IMR-90 (cell line): ENCODE data around the gene PHPT1. TPM values are rescaled to one million over a fixed set of nuclear protein-coding genes. Genes with fewer than 3 reads are reported as not detected.

Source experiments
- ATAC-seq: fragments of 200-7000 bp; cut with Tn5 transposase; 2 replicates; pipeline ENCODE4 v1.9.1; 2020; ENCODE audit warnings: low read depth, mild to moderate bottlenecking, moderate library complexity
- BruUV-seq: library from RNA; stranded (reverse); fragments of 400-500 nt; replicated peaks from 2 replicates; lab custom pipeline; 2021; lab: Mats Ljungman, UMichigan
- CTCF ChIA-PET: fragments of 300-600 bp; formaldehyde crosslinking; extraction: SDS; loops from one replicate; lab custom pipeline; 2021; ENCODE audit warnings: antibody characterized with exemption; lab: Yijun Ruan, JAX
- POLR2A ChIA-PET: fragments of 300-600 bp; sonication (Branson Sonifier 250); formaldehyde crosslinking; loops from one replicate; lab custom pipeline; 2022; ENCODE audit warnings: antibody characterized with exemption; ENCODE audit not compliant: unreplicated experiment; lab: Charles Lee
- DNase-seq: peaks from one replicate; pipeline ENCODE4 v3.0.0; 2013
- H2AFZ ChIP-seq: replicated peaks from 2 replicates; pipeline ENCODE3; 2013; ENCODE audit warnings: low read length, mild to moderate bottlenecking; ENCODE audit not compliant: poor library complexity
- H2AK5ac ChIP-seq: 2 replicates; pipeline ENCODE4 v1.6.1; 2013; ENCODE audit warnings: low read depth, low read length, inconsistent platforms
- H2AK9ac ChIP-seq: replicated peaks from 2 replicates; pipeline ENCODE3; 2013; ENCODE audit warnings: mild to moderate bottlenecking, low read depth, low read length, moderate library complexity; ENCODE audit not compliant: poor library complexity
- H2BK120ac ChIP-seq: 2 replicates; pipeline ENCODE4 v1.6.1; 2013; ENCODE audit warnings: low read depth, low read length, inconsistent platforms
- H2BK15ac ChIP-seq: 3 replicates; pipeline ENCODE4 v1.6.1; 2013; ENCODE audit warnings: low read depth, low read length, inconsistent platforms
- H2BK20ac ChIP-seq: 2 replicates; pipeline ENCODE4 v1.6.1; 2013; ENCODE audit warnings: low read depth, mild to moderate bottlenecking, inconsistent platforms, low read length, moderate library complexity
- H2BK5ac ChIP-seq: 2 replicates; pipeline ENCODE4 v1.6.1; 2013; ENCODE audit warnings: mild to moderate bottlenecking, low read depth, low read length, inconsistent platforms; ENCODE audit not compliant: poor library complexity, severe bottlenecking
- H3K14ac ChIP-seq: replicated peaks from 2 replicates; pipeline ENCODE4 v1.6.1; 2013; ENCODE audit warnings: low read depth, low read length, inconsistent platforms
- H3K18ac ChIP-seq: 2 replicates; pipeline ENCODE4 v1.6.1; 2013; ENCODE audit warnings: low read depth, low read length, control low read depth
- H3K23ac ChIP-seq: 2 replicates; pipeline ENCODE4 v1.6.1; 2013; ENCODE audit warnings: low read depth, low read length, inconsistent platforms
- H3K27ac ChIP-seq: 2 replicates; pipeline ENCODE4 v1.5.1; 2013; ENCODE audit warnings: mild to moderate bottlenecking, control low read depth, low read length; ENCODE audit not compliant: insufficient read depth
- H3K27me3 ChIP-seq: 2 replicates; pipeline ENCODE4 v1.6.1; 2013; ENCODE audit warnings: low read length; ENCODE audit not compliant: control insufficient read depth, insufficient read depth
- H3K36me3 ChIP-seq: 2 replicates; pipeline ENCODE4 v1.6.1; 2013; ENCODE audit warnings: low read length, mixed read lengths; ENCODE audit not compliant: control insufficient read depth, insufficient read depth
- H3K4ac ChIP-seq: 2 replicates; pipeline ENCODE4 v1.6.1; 2013; ENCODE audit warnings: low read depth, low read length, inconsistent platforms
- H3K4me1 ChIP-seq: 2 replicates; pipeline ENCODE4 v1.6.1; 2013; ENCODE audit warnings: low read length, mixed read lengths; ENCODE audit not compliant: control insufficient read depth, insufficient read depth
- H3K4me2 ChIP-seq: 2 replicates; pipeline ENCODE4 v1.6.1; 2013; ENCODE audit warnings: low read depth, mild to moderate bottlenecking, control low read depth, low read length, moderate library complexity
- H3K4me3 ChIP-seq: 2 replicates; pipeline ENCODE4 v1.5.1; 2013; ENCODE audit warnings: low read depth, mild to moderate bottlenecking, control low read depth, low read length, moderate library complexity; ENCODE audit not compliant: insufficient read depth
- H3K56ac ChIP-seq: 2 replicates; pipeline ENCODE4 v1.6.1; 2013; ENCODE audit warnings: low read length, inconsistent platforms; ENCODE audit not compliant: insufficient read depth; ENCODE audit errors: extremely low read depth
- H3K79me1 ChIP-seq, 2 experiments: 2 replicates each; pipeline ENCODE4 v1.6.1; 2013; ENCODE audit warnings: low read length in 2 of 2, inconsistent platforms in 1 of 2, low read depth in 1 of 2
- H3K9ac ChIP-seq: 2 replicates; pipeline ENCODE4 v1.6.1; 2013; ENCODE audit warnings: low read depth, low read length, control low read depth
- H3K9me1 ChIP-seq: 2 replicates; pipeline ENCODE4 v1.6.1; 2013; ENCODE audit warnings: low read length, inconsistent platforms; ENCODE audit not compliant: insufficient read depth
- H3K9me3 ChIP-seq: 2 replicates; pipeline ENCODE4 v1.6.1; 2013; ENCODE audit warnings: low read length; ENCODE audit not compliant: control insufficient read depth, insufficient read depth
- H4K20me1 ChIP-seq: 2 replicates; pipeline ENCODE4 v1.6.1; 2013; ENCODE audit warnings: low read length, inconsistent platforms; ENCODE audit not compliant: insufficient read depth
- H4K5ac ChIP-seq: 2 replicates; pipeline ENCODE4 v1.6.1; 2013; ENCODE audit warnings: mild to moderate bottlenecking, low read depth, low read length, control low read depth
- H4K8ac ChIP-seq, 2 experiments: 2 replicates each; pipeline ENCODE4 v1.6.1; 2013; ENCODE audit warnings: low read depth in 2 of 2, low read length in 2 of 2, control low read depth in 1 of 2, inconsistent platforms in 1 of 2
- H4K91ac ChIP-seq: 2 replicates; pipeline ENCODE4 v1.6.1; 2013; ENCODE audit warnings: low read depth, low read length, inconsistent platforms; ENCODE audit not compliant: insufficient read depth
- FOS ChIP-seq: fragments of 150-350 bp; IDR thresholded peaks from 2 replicates; pipeline ENCODE4 v1.6.1; 2016; ENCODE audit warnings: low read depth, low read length
- MAFK ChIP-seq: IDR thresholded peaks from 2 replicates; pipeline ENCODE4 v1.6.1; 2012; ENCODE audit warnings: low read depth, low read length, improper control_type of control experiment
- MAZ ChIP-seq: IDR thresholded peaks from 2 replicates; pipeline ENCODE4 v1.6.1; 2012; ENCODE audit warnings: low read depth, mild to moderate bottlenecking, low read length, improper control_type of control experiment, moderate library complexity, borderline replicate concordance
- MXI1 ChIP-seq: IDR thresholded peaks from 2 replicates; pipeline ENCODE4 v1.6.1; 2012; ENCODE audit warnings: low read depth, mild to moderate bottlenecking, low read length, moderate library complexity, borderline replicate concordance
- RAD21 ChIP-seq: IDR thresholded peaks from 2 replicates; pipeline ENCODE4 v1.6.1; 2012; ENCODE audit warnings: low read length, improper control_type of control experiment
- RCOR1 ChIP-seq: IDR thresholded peaks from 2 replicates; pipeline ENCODE4 v1.6.1; 2012; ENCODE audit warnings: mild to moderate bottlenecking, low read length, improper control_type of control experiment; ENCODE audit not compliant: insufficient replicate concordance
- RFX5 ChIP-seq: IDR thresholded peaks from 2 replicates; pipeline ENCODE4 v1.8.0; 2012; ENCODE audit warnings: low read depth, mild to moderate bottlenecking, low read length, moderate library complexity
- SMC3 ChIP-seq: fragments of 150-350 bp; IDR thresholded peaks from 2 replicates; pipeline ENCODE4 v1.6.1; 2016; ENCODE audit warnings: low read depth, mild to moderate bottlenecking, antibody characterized with exemption, low read length, moderate library complexity
- WGBS, 2 experiments: methylation state at CpG; one replicate each; pipeline versions ENCODE4 v1.1.5 to v1.1.7; 2013; ENCODE audit warnings: missing lambda C conversion rate in 2 of 2; ENCODE audit not compliant: insufficient read length in 1 of 2; ENCODE audit errors: extremely low coverage in 2 of 2; 5-methylcytosine and 5-hydroxymethylcytosine counted together
- dilution Hi-C: fragments of 300-500 bp; cut with HindIII; formaldehyde crosslinking; loops from one replicate; pipeline ENCODE4 v1.14.3; 2018; ENCODE audit warnings: low sequenced_read_pairs; ENCODE audit not compliant: unreplicated experiment
- in situ Hi-C: fragments of 300-500 bp; cut with MboI; formaldehyde crosslinking; loops from 3 replicates; pipeline ENCODE4 v1.14.3; 2019; ENCODE audit warnings: low sequenced_read_pairs, inconsistent platforms, mixed read lengths
- intact Hi-C: fragments of 100-400 bp; cut with micrococcal nuclease; formaldehyde crosslinking; loops from 2 replicates; pipeline ENCODE4 v1.10.0; 2022
- polyA plus RNA-seq, 3 experiments: library from polyadenylated mRNA; depleted of rRNA; stranded (reverse); fragments of >200 nt; gene quantifications; 2 replicates each; pipeline ENCODE4 v1.2.3, GENCODE V29; 2012; ENCODE audit warnings: low replicate concordance in 1 of 3
- total RNA-seq: library from RNA; depleted of rRNA; stranded (reverse); fragments of >200 nt; gene quantifications from 2 replicates; pipeline ENCODE4 v1.2.3, GENCODE V29; 2012
- TF ChIP-seq, protein P1 (sequence below): conservative IDR thresholded peaks from 2 replicates; pipeline ENCODE4 v1.5.1; 2012; ENCODE audit warnings: mild to moderate bottlenecking, low read depth, low read length, improper control_type of control experiment

PHPT1 gene
- total and polyA plus RNA-seq, 2 of the 4 experiments (the other 2 are of a cell fraction) = 79.8 to 214 TPM

DNA sequence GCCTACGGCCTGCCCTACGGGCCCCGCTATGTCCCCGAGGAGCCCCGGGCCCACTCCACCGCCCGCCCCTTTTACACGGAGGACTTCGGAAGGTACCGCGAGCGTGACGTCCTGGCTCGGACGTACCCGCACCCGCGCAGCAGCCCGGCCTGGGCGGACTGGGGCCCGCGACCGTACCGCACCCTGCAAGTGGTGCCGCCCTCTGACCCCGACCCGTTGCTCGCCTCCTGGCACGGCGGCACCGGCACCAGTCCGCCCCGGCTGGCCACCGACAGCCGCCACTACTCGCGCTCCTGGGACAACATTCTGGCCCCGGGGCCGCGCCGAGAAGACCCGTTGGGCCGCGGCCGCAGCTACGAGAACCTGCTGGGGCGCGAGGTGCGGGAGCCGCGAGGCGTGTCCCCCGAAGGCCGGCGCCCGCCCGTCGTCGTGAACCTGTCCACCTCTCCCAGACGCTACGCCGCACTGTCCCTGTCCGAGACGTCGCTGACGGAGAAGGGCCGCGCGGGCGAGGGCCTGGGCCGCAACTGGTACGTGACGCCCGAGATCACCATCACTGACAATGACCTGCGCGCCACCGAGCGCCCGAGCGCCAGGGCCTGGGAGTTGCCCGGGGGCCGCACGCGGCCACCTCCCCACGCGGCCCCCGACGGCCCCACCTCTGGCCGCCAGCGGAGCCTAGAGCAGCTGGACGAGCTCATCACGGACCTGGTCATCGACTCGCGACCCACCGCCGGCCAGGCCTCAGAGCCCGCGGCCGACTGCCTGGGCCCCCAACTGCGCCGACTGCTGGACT is 3.5 kb upstream of the PHPT1 start:
- WGBS, 2 experiments = 29% methylated on average over 49 of the region's 102 CpGs; no CpG with 5 or more reads in 1 of the 2 experiments
- no peak overlapping the region for H2BK20ac ChIP-seq
- CTCF ChIA-PET = no interaction called here
- H4K20me1 ChIP-seq = peaks cover 36% of the 10 kb centered on the region
- H3K4me2 ChIP-seq = no peak overlapping the region
- DNase-seq (no peak), ATAC-seq (no peak)
- no peak overlapping the region for H3K18ac ChIP-seq
- H3K27me3 ChIP-seq = peaks cover 22% of the 10 kb centered on the region
- no peak overlapping the region for H4K8ac ChIP-seq
- intact Hi-C loops = no loop called here
- no peak overlapping the region for H4K5ac ChIP-seq
- H3K4ac ChIP-seq = no peak overlapping the region
- H3K79me1 ChIP-seq = peaks cover 9 to 24% of the 10 kb centered on the region in 2 experiments; a peak in 2 of 4 replicates
- no peak overlapping the region for H2BK15ac ChIP-seq
- TF ChIP-seq RCOR1 (no peak), RFX5 (no peak), MAFK (no peak), MAZ (no peak), SMC3 (no peak), RAD21 (no peak), FOS (no peak), MXI1 (no peak)
- TF ChIP-seq, protein P1, sequence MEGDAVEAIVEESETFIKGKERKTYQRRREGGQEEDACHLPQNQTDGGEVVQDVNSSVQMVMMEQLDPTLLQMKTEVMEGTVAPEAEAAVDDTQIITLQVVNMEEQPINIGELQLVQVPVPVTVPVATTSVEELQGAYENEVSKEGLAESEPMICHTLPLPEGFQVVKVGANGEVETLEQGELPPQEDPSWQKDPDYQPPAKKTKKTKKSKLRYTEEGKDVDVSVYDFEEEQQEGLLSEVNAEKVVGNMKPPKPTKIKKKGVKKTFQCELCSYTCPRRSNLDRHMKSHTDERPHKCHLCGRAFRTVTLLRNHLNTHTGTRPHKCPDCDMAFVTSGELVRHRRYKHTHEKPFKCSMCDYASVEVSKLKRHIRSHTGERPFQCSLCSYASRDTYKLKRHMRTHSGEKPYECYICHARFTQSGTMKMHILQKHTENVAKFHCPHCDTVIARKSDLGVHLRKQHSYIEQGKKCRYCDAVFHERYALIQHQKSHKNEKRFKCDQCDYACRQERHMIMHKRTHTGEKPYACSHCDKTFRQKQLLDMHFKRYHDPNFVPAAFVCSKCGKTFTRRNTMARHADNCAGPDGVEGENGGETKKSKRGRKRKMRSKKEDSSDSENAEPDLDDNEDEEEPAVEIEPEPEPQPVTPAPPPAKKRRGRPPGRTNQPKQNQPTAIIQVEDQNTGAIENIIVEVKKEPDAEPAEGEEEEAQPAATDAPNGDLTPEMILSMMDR = no peak
- no peak overlapping the region for H3K9ac ChIP-seq
- peaks cover 18% of the 10 kb centered on the region for H3K4me1 ChIP-seq
- in situ Hi-C loops = no loop called here
- POLR2A ChIA-PET = no interaction called here
- H3K4me3 ChIP-seq = no peak overlapping the region
- no peak overlapping the region for H3K56ac ChIP-seq
- H4K91ac ChIP-seq = no peak overlapping the region
- no peak overlapping the region for H2BK120ac ChIP-seq
- no peak overlapping the region; the same call in 1 of the 2 replicates for H2AK5ac ChIP-seq
- BruUV-seq = no TSS peak
- dilution Hi-C loops = no loop called here
- H3K27ac ChIP-seq = no peak overlapping the region
- peaks cover 6% of the 10 kb centered on the region; the same call in 1 of the 2 replicates for H3K36me3 ChIP-seq
- H2AFZ ChIP-seq = no peak overlapping the region
- H2BK5ac ChIP-seq = no peak overlapping the region
- no peak overlapping the region for H3K23ac ChIP-seq
- H2AK9ac ChIP-seq = no peak overlapping the region
- peaks cover 6% of the 10 kb centered on the region; the same call in 1 of the 2 replicates for H3K9me3 ChIP-seq
- no peak overlapping the region for H3K14ac ChIP-seq
- peaks cover 7% of the 10 kb centered on the region; the same call in 1 of the 2 replicates for H3K9me1 ChIP-seq
